ENCODE data around the gene NHS. TPM values are rescaled to one million over a fixed set of nuclear protein-coding genes. Genes with fewer than 3 reads are reported as not detected.

The NHS gene
- total RNA-seq, 4 donors from 2014 or later = 2.4 to 5.4 (median 4.0) TPM

- TF ChIP-seq CTCF (IDR thresholded peaks at IDR 0.05) (no peak), POLR2A (IDR thresholded peaks at IDR 0.05) (no peak)
- intact Hi-C loops (cut with DNase I; ENCODE audit: low total_unique reads) = no loop called here
Measured at GRCh38 chrX:17462881-17463280, 87.9 kb downstream of the NHS start.

GRCh38 chrX:17464194-17464593 is 89.2 kb downstream of the NHS start:
- DNase-seq (ENCODE audit: low spot score in 2 of 2) = no peak
- TF ChIP-seq POLR2A (IDR thresholded peaks at IDR 0.05) (no peak), CTCF (IDR thresholded peaks at IDR 0.05) (no peak)
- no peak overlapping the region for H3K4me3 ChIP-seq (ENCODE audit: low read depth, poor library complexity, severe bottlenecking)
- intact Hi-C loops (cut with DNase I; ENCODE audit: low total_unique reads) = no loop called here

More at GRCh38 chrX:17462881-17463280, 87.9 kb downstream of the NHS start:
- H3K4me3 ChIP-seq (ENCODE audit: low read depth, poor library complexity, severe bottlenecking) = no peak overlapping the region
- DNase-seq (ENCODE audit: low spot score in 2 of 2) = no peak
- WGBS, 2 donors = 93% methylated on average over 1 of the region's 1 CpG

- intact Hi-C loops (cut with DNase I; ENCODE audit: low total_unique reads) = no loop called here
- no peak for TF ChIP-seq CTCF (IDR thresholded peaks at IDR 0.05)
- no peak for TF ChIP-seq POLR2A (IDR thresholded peaks at IDR 0.05)
- no peak for DNase-seq (ENCODE audit: low spot score in 2 of 2)
- H3K4me3 ChIP-seq (ENCODE audit: low read depth, poor library complexity, severe bottlenecking) = no peak overlapping the region
- WGBS, 2 donors = 70 to 85% methylated on average over 2 of the region's 2 CpGs
Measured at GRCh38 chrX:17465201-17465600, 90.2 kb downstream of the NHS start.

GRCh38 chrX:17465802-17466201 is 90.8 kb downstream of the NHS start:
- H3K4me3 ChIP-seq (ENCODE audit: low read depth, poor library complexity, severe bottlenecking) = no peak overlapping the region
- TF ChIP-seq CTCF (IDR thresholded peaks at IDR 0.05) (no peak), POLR2A (IDR thresholded peaks at IDR 0.05) (no peak)
- 59 to 73% methylated on average over 4 of the region's 4 CpGs for WGBS, 2 donors
- no peak for DNase-seq (ENCODE audit: low spot score in 2 of 2)
- intact Hi-C loops (cut with DNase I; ENCODE audit: low total_unique reads) = no loop called here

- intact Hi-C loops (cut with DNase I; ENCODE audit: low total_unique reads) = no loop called here
- DNase-seq (ENCODE audit: low spot score in 2 of 2) = no peak
- H3K4me3 ChIP-seq (ENCODE audit: low read depth, poor library complexity, severe bottlenecking) = no peak overlapping the region
- TF ChIP-seq CTCF (IDR thresholded peaks at IDR 0.05) = no peak
- 82 to 92% methylated on average over 6 of the region's 6 CpGs for WGBS, 2 donors
Measured at GRCh38 chrX:17470136-17470535, 95.1 kb downstream of the NHS start.

GRCh38 chrX:17471121-17471520 is 96.1 kb downstream of the NHS start:
- no peak for DNase-seq (ENCODE audit: low spot score in 2 of 2)
- 75 to 93% methylated on average over 2 of the region's 2 CpGs for WGBS, 2 donors
- intact Hi-C loops (cut with DNase I; ENCODE audit: low total_unique reads) = no loop called here
- H3K4me3 ChIP-seq (ENCODE audit: low read depth, poor library complexity, severe bottlenecking) = no peak overlapping the region
- TF ChIP-seq POLR2A (IDR thresholded peaks at IDR 0.05) (no peak), CTCF (IDR thresholded peaks at IDR 0.05) (no peak)
